BJ (cell line): Measurements from ENCODE around the gene WTAP. TPM values are rescaled to one million over a fixed set of nuclear protein-coding genes. Genes with fewer than 3 reads are reported as not detected.
"Not testable (repeated sequence)": the region's sequence is repeated elsewhere in the genome, so short reads cannot be mapped to it uniquely, and the experiment has no call there.

Source experiments
- CTCF ChIA-PET: fragments of 350-600 bp; formaldehyde crosslinking; extraction: SDS; loops from one replicate; lab custom pipeline; 2021; ENCODE audit warnings: antibody characterized with exemption, inconsistent platforms; lab: Yijun Ruan, JAX
- POLR2A ChIA-PET: fragments of 300-600 bp; sonication (Branson Sonifier 250); formaldehyde crosslinking; extraction: SDS; loops from one replicate; lab custom pipeline; 2021; ENCODE audit warnings: antibody characterized with exemption; lab: Charles Lee
- DNase-seq: peaks from one replicate; pipeline ENCODE4 v3.0.0-alpha.2; 2011; ENCODE audit warnings: low read depth
- H3K27me3 ChIP-seq: 2 replicates; pipeline ENCODE4 v1.6.0; 2011; ENCODE audit warnings: low read length; ENCODE audit not compliant: control insufficient read depth, insufficient read depth
- H3K36me3 ChIP-seq: 2 replicates; pipeline ENCODE4 v1.5.1; 2011; ENCODE audit warnings: low read length; ENCODE audit not compliant: control insufficient read depth, insufficient read depth
- H3K4me3 ChIP-seq: 2 replicates; pipeline ENCODE4 v1.5.1; 2011; ENCODE audit warnings: low read depth, mild to moderate bottlenecking, control low read depth, low read length
- CTCF ChIP-seq: IDR thresholded peaks from 2 replicates; pipeline ENCODE4 v1.5.1; 2011; ENCODE audit warnings: low read depth, mild to moderate bottlenecking, control low read depth, inconsistent platforms, low read length, moderate library complexity; ENCODE audit not compliant: insufficient read depth
- polyA plus RNA-seq: library from polyadenylated mRNA; depleted of rRNA; stranded (reverse); fragments of >200 nt; gene quantifications from 2 replicates; pipeline ENCODE4 v1.2.3, GENCODE V29; 2011

WTAP gene
- polyA plus RNA-seq, 1 experiment: 10.0 TPM

- ChIA-PET CTCF (no interaction called here), POLR2A (no interaction called here)
- DNase-seq: no peak
- Histone ChIP-seq H3K27me3 (no peaks in the 10 kb centered on the region), H3K4me3 (no peak overlapping the region), H3K36me3 (no peaks in the 10 kb centered on the region)
- TF ChIP-seq CTCF: no peak
These were observed 2.5 kb upstream of the WTAP start for GRCh38 chr6:159724778-159725177.

GRCh38 chr6:159725208-159725607 lies 2.1 kb upstream of the WTAP start:
- H3K27me3 ChIP-seq, H3K4me3 ChIP-seq, H3K36me3 ChIP-seq, POLR2A ChIA-PET, DNase-seq: not testable (repeated sequence)
- CTCF ChIA-PET: interaction anchor here (1.0 kb wide), 1 partner anchor 35 kb away, joined by 3 read pairs; no protein-coding TSS in a partner anchor

- Histone ChIP-seq H3K4me3 (peak overlapping the region; percentile 92), H3K27me3 (no peaks in the 10 kb centered on the region), H3K36me3 (no peaks in the 10 kb centered on the region)
- ChIA-PET POLR2A (interaction anchor here (1.0 kb wide), 1 partner anchor 63 kb away, joined by 3 read pairs; no protein-coding TSS in a partner anchor), CTCF (interaction anchor here (1.0 to 1.4 kb wide), 2 partner anchors 9 to 36 kb away, joined by 3 to 6 read pairs; no protein-coding TSS in a partner anchor)
- TF ChIP-seq CTCF: no peak
- DNase-seq: no peak
These were observed 920 bp upstream of the WTAP start for GRCh38 chr6:159726255-159726917.

GRCh38 chr6:159727717-159728445 lies 575 bp downstream of the WTAP start:
- H3K36me3 ChIP-seq: no peaks in the 10 kb centered on the region
- TF ChIP-seq CTCF: no peak
- ChIA-PET CTCF (interaction anchor here (1.2 kb wide), 1 partner anchor 36 kb away, joined by 3 read pairs; no protein-coding TSS in a partner anchor), POLR2A (no interaction called here)
- no peaks in the 10 kb centered on the region for H3K27me3 ChIP-seq
- no peak for DNase-seq
- peak overlapping the region; percentile 92 for H3K4me3 ChIP-seq

- ChIA-PET CTCF (interaction anchor here (1.2 kb wide), 1 partner anchor 36 kb away, joined by 3 read pairs; no protein-coding TSS in a partner anchor), POLR2A (no interaction called here)
- Histone ChIP-seq H3K27me3 (no peaks in the 10 kb centered on the region), H3K4me3 (peak overlapping the region; percentile 92), H3K36me3 (no peaks in the 10 kb centered on the region)
- TF ChIP-seq CTCF: no peak
- no peak for DNase-seq
These were observed 1.2 kb downstream of the WTAP start for GRCh38 chr6:159728531-159728964.
